DOHH2 (cell line): ENCODE measurements around the gene PLEKHH3.

Experiments used
- H3F3A ChIP-seq: fragments of 200-600 bp; sonication (generic), shearing (Covaris generic); 2 replicates; pipeline ENCODE4 v1.6.0; 2016; ENCODE audit warnings: antibody characterized with exemption, mild to moderate bottlenecking; ENCODE audit not compliant: control insufficient read depth, insufficient read depth
- H3K27ac ChIP-seq: fragments of 200-600 bp; sonication (generic); 2 replicates; pipeline ENCODE4 v1.5.1; 2014; ENCODE audit warnings: low read depth, mild to moderate bottlenecking, low read length, moderate library complexity
- H3K27me3 ChIP-seq: fragments of 200-600 bp; sonication (generic); 2 replicates; pipeline ENCODE4 v1.6.1; 2014; ENCODE audit warnings: mild to moderate bottlenecking, low read length, mixed read lengths; ENCODE audit not compliant: control insufficient read depth
- H3K36me3 ChIP-seq: fragments of 200-600 bp; sonication (generic); 2 replicates; pipeline ENCODE4 v1.6.1; 2014; ENCODE audit warnings: mild to moderate bottlenecking, low read length, moderate library complexity, mixed read lengths; ENCODE audit not compliant: control insufficient read depth
- H3K4me1 ChIP-seq: fragments of 200-600 bp; sonication (generic); 2 replicates; pipeline ENCODE4 v1.6.1; 2014; ENCODE audit warnings: mild to moderate bottlenecking, low read length, mixed read lengths; ENCODE audit not compliant: control insufficient read depth
- H3K4me2 ChIP-seq: fragments of 200-600 bp; sonication (generic); 2 replicates; pipeline ENCODE4 v1.6.0; 2014; ENCODE audit warnings: mild to moderate bottlenecking, low read length, moderate library complexity
- H3K4me3 ChIP-seq: fragments of 200-600 bp; sonication (generic); 2 replicates; pipeline ENCODE4 v1.5.1; 2014; ENCODE audit warnings: mild to moderate bottlenecking, low read length, mixed read lengths
- H3K79me2 ChIP-seq: fragments of 200-600 bp; sonication (generic); 2 replicates; pipeline ENCODE4 v1.6.1; 2014; ENCODE audit warnings: mild to moderate bottlenecking, low read length, mixed read lengths; ENCODE audit not compliant: control insufficient read depth
- H3K9me2 ChIP-seq: fragments of 200-600 bp; sonication (generic); replicated peaks from 2 replicates; pipeline ENCODE4 v1.6.1; 2014; ENCODE audit warnings: mild to moderate bottlenecking, low read length, mixed read lengths; ENCODE audit not compliant: control insufficient read depth
- H3K9me3 ChIP-seq: fragments of 200-600 bp; sonication (generic); 2 replicates; pipeline ENCODE4 v1.6.1; 2014; ENCODE audit warnings: antibody characterized with exemption, low read length, mixed read lengths; ENCODE audit not compliant: control insufficient read depth, insufficient read depth
- H4K20me1 ChIP-seq: fragments of 200-600 bp; sonication (generic); 2 replicates; pipeline ENCODE4 v1.6.0; 2014; ENCODE audit warnings: low read depth, mild to moderate bottlenecking, antibody characterized with exemption, low read length, moderate library complexity; ENCODE audit not compliant: control insufficient read depth, insufficient read depth
- CTCF ChIP-seq: fragments of 200-600 bp; sonication (generic); IDR thresholded peaks from one replicate; pipeline ENCODE4 v1.5.1; 2014; ENCODE audit warnings: antibody characterized with exemption, mild to moderate bottlenecking, low read depth, low read length; ENCODE audit not compliant: poor library complexity, severe bottlenecking
- EZH2phosphoT487 ChIP-seq: fragments of 200-600 bp; sonication (generic); IDR thresholded peaks from 2 replicates; pipeline ENCODE4 v1.6.1; 2017; ENCODE audit warnings: borderline replicate concordance, mild to moderate bottlenecking, antibody characterized with exemption, low read length, moderate library complexity, mixed read lengths

PLEKHH3 gene

GRCh38 chr17:42651392-42651791 is 25.4 kb downstream of the PLEKHH3 start:
- H3K9me2 ChIP-seq = no peaks in the 10 kb centered on the region

GRCh38 chr17:42647778-42648177 is 29.0 kb downstream of the PLEKHH3 start:
- Histone ChIP-seq H3K27me3 (peaks cover 5% of the 10 kb centered on the region; the same call in 1 of the 2 replicates), H3K9me3 (no peaks in the 10 kb centered on the region), H3K27ac (no peak overlapping the region), H3K4me3 (no peak overlapping the region), H3K36me3 (no peaks in the 10 kb centered on the region), H3F3A (no peaks in the 10 kb centered on the region), H3K4me2 (no peak overlapping the region), H3K4me1 (no peaks in the 10 kb centered on the region), H3K9me2 (no peaks in the 10 kb centered on the region), H4K20me1 (no peaks in the 10 kb centered on the region), H3K79me2 (no peaks in the 10 kb centered on the region)
- TF ChIP-seq CTCF = no peak
- no peak for TF ChIP-seq EZH2phosphoT487

More at GRCh38 chr17:42651392-42651791, 25.4 kb downstream of the PLEKHH3 start:
- Histone ChIP-seq H3K4me1 (no peaks in the 10 kb centered on the region), H3K79me2 (no peaks in the 10 kb centered on the region), H3K36me3 (no peaks in the 10 kb centered on the region), H3F3A (no peaks in the 10 kb centered on the region), H3K9me3 (no peaks in the 10 kb centered on the region), H3K4me3 (no peak overlapping the region), H3K4me2 (no peak overlapping the region), H3K27me3 (peaks cover 5% of the 10 kb centered on the region; the same call in 1 of the 2 replicates), H4K20me1 (no peaks in the 10 kb centered on the region), H3K27ac (no peak overlapping the region)
- TF ChIP-seq EZH2phosphoT487 (no peak), CTCF (no peak)

GRCh38 chr17:42642336-42642735 is 34.5 kb downstream of the PLEKHH3 start:
- Histone ChIP-seq H3K27me3 (no peaks in the 10 kb centered on the region), H4K20me1 (no peaks in the 10 kb centered on the region), H3K27ac (no peak overlapping the region), H3K9me2 (no peaks in the 10 kb centered on the region), H3K4me2 (no peak overlapping the region), H3K79me2 (no peaks in the 10 kb centered on the region), H3F3A (no peaks in the 10 kb centered on the region), H3K4me1 (no peaks in the 10 kb centered on the region), H3K9me3 (no peaks in the 10 kb centered on the region), H3K36me3 (no peaks in the 10 kb centered on the region), H3K4me3 (no peak overlapping the region)
- no peak for TF ChIP-seq EZH2phosphoT487
- TF ChIP-seq CTCF = no peak

GRCh38 chr17:42640121-42640520 is 36.7 kb downstream of the PLEKHH3 start:
- Histone ChIP-seq H3F3A (no peaks in the 10 kb centered on the region), H3K36me3 (no peaks in the 10 kb centered on the region), H3K79me2 (no peaks in the 10 kb centered on the region), H3K4me3 (no peak overlapping the region), H3K27me3 (no peaks in the 10 kb centered on the region), H3K9me3 (no peaks in the 10 kb centered on the region), H4K20me1 (no peaks in the 10 kb centered on the region), H3K4me2 (no peak overlapping the region), H3K27ac (no peak overlapping the region), H3K9me2 (no peaks in the 10 kb centered on the region), H3K4me1 (no peaks in the 10 kb centered on the region)
- TF ChIP-seq EZH2phosphoT487 (no peak), CTCF (no peak)
